ENCODE data around the gene ZC3H11A.
"Not testable (repeated sequence)": the region's sequence is repeated elsewhere in the genome, so short reads cannot be mapped to it uniquely, and the experiment has no call there.

Gene ZC3H11A

DNA sequence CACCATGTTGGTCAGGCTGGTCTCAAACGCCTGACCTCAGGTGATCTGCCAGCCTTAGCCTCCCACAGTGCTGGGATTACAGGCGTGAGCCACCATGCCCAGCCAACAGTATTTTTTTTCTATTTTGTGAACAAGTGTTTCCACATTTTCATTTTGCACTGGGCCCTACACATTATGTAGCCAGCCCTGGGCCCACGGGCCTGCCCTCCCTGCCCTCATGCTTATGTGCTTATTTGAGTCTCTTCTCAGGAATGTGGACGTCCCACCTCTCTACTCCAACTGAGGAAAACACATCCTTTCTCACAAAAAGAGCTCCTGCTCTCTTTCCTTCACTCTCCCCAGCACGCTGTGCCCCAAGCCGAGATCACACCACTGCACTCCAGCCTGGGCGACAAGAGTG is 13.5 kb upstream of the ZC3H11A start:
- Histone ChIP-seq H3K9me3 (ENCODE audit: control insufficient read depth in 2 of 2, low read length in 2 of 2) (no peaks in the 10 kb centered on the region), H3K27me3 (ENCODE audit: control insufficient read depth in 1 of 2, insufficient read depth in 2 of 2, low read length in 2 of 2) (no peaks in the 10 kb centered on the region), H3K4me3 (ENCODE audit: low read length in 2 of 2) (no peak overlapping the region), H3K36me3 (ENCODE audit: control insufficient read depth in 2 of 2, insufficient read depth in 2 of 2, low read length in 2 of 2) (no peaks in the 10 kb centered on the region), H3K4me1 (ENCODE audit: control insufficient read depth, insufficient read depth, low read length) (no peaks in the 10 kb centered on the region), H3K9ac (ENCODE audit: low read length in 2 of 2) (no peak overlapping the region), H3K27ac (ENCODE audit: low read length) (no peak overlapping the region)

DNA sequence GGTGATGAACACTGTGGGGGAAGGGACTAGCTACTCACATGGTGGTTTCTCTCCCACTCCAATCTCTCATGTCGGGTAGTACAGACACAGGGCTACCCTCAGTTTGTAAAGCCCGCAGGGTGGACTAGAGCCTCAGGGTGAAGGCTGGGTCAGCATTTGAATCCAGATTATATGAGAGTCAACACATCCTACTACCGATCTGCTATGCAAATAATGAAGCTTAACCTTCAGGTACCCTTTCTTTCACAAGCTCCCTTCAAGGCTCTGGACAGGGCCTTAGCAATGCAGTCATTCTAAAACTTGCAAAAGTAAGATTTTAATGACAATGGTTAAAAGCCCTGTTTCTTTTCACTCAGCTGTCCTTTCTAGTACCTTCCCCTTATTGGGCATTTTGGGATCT is 5.5 kb upstream of the ZC3H11A start:
- Histone ChIP-seq H3K36me3 (ENCODE audit: control insufficient read depth in 2 of 2, insufficient read depth in 2 of 2, low read length in 2 of 2) (no peaks in the 10 kb centered on the region), H3K4me3 (ENCODE audit: low read length in 2 of 2) (no peak overlapping the region), H3K9ac (ENCODE audit: low read length in 2 of 2) (no peak overlapping the region), H3K27me3 (ENCODE audit: control insufficient read depth in 1 of 2, insufficient read depth in 2 of 2, low read length in 2 of 2) (no peaks in the 10 kb centered on the region), H3K9me3 (ENCODE audit: control insufficient read depth in 2 of 2, low read length in 2 of 2) (no peaks in the 10 kb centered on the region), H3K4me1 (ENCODE audit: control insufficient read depth, insufficient read depth, low read length) (no peaks in the 10 kb centered on the region), H3K27ac (ENCODE audit: low read length) (no peak overlapping the region)

DNA sequence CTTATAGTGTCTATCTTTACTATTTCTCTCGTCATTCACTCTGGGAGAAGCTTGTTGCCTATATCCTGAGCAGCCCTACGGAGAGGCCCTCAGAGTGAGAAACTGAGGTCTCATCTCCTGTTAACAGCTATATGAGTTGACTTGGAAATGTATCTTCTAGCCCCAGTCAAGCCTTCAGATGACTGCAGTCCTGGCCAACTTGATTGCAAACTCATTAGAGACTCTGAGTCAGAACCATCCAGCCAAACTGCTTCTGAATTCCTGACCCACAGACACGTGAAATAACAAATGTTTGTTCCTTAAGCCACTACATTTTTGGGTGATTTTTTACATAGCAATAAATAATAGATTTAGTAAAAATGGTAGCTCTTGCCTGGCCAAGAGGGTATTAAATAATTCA is 3.9 kb upstream of the ZC3H11A start:
- Histone ChIP-seq H3K9me3 (ENCODE audit: control insufficient read depth in 2 of 2, low read length in 2 of 2) (no peaks in the 10 kb centered on the region), H3K4me1 (ENCODE audit: control insufficient read depth, insufficient read depth, low read length) (no peaks in the 10 kb centered on the region), H3K27me3 (ENCODE audit: control insufficient read depth in 1 of 2, insufficient read depth in 2 of 2, low read length in 2 of 2) (no peaks in the 10 kb centered on the region), H3K27ac (ENCODE audit: low read length) (no peak overlapping the region), H3K36me3 (ENCODE audit: control insufficient read depth in 2 of 2, insufficient read depth in 2 of 2, low read length in 2 of 2) (no peaks in the 10 kb centered on the region), H3K9ac (ENCODE audit: low read length in 2 of 2) (no peak overlapping the region), H3K4me3 (ENCODE audit: low read length in 2 of 2) (no peak overlapping the region)

DNA sequence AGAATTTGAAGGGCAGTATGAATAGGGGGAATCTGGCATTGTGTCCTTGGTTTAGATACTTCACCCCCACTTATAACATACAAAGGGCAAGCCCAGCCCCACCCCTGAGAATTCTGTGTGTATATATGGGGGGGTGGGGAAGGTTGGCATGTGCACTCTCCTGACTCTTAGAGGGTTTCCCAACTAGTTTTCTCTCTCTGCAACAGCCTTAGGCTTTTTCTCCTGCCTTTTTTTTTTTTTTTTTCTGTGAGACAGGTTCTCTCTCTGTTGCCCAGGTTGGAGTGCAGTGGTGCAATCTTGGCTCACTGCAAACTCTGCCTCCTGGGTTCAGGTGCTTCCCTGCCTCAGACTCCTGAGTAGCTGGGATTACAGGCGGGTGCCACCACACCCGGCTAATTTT is 2.9 kb upstream of the ZC3H11A start:
- H3K27me3 ChIP-seq (ENCODE audit: control insufficient read depth in 1 of 2, insufficient read depth in 2 of 2, low read length in 2 of 2) = no peaks in the 10 kb centered on the region
- H3K4me3 ChIP-seq (ENCODE audit: low read length in 2 of 2) = no peak overlapping the region
- no peak overlapping the region for H3K27ac ChIP-seq (ENCODE audit: low read length)
- H3K9ac ChIP-seq (ENCODE audit: low read length in 2 of 2) = no peak overlapping the region
- no peaks in the 10 kb centered on the region for H3K9me3 ChIP-seq (ENCODE audit: control insufficient read depth in 2 of 2, low read length in 2 of 2)
- peaks cover 0 to 3% of the 10 kb centered on the region in 2 donors for H3K36me3 ChIP-seq (ENCODE audit: control insufficient read depth in 2 of 2, insufficient read depth in 2 of 2, low read length in 2 of 2)
- H3K4me1 ChIP-seq (ENCODE audit: control insufficient read depth, insufficient read depth, low read length) = peaks cover 6% of the 10 kb centered on the region

DNA sequence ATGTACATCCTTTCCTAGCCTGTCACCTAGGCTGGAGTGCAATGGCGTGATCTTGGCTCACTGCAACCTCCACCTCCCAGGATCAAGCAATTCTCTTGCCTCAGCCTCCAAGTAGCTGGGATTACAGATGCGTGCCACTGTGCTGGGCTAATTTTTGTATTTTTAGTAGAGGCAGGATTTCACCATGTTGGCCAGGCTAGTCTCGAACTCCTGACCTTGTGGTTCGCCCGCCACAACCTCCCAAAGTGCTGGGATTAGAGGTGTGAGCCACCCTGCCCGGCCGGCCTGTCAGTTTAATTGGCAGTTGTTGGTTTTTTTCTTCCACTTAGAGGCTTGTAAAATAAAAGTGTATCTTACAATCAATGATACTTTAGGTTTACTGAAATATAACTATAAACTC is 1.9 kb upstream of the ZC3H11A start:
- H3K27ac ChIP-seq (ENCODE audit: low read length); H3K27me3 ChIP-seq (ENCODE audit: control insufficient read depth in 1 of 2, insufficient read depth in 2 of 2, low read length in 2 of 2); H3K9ac ChIP-seq (ENCODE audit: low read length in 2 of 2); H3K4me3 ChIP-seq (ENCODE audit: low read length in 2 of 2); H3K9me3 ChIP-seq (ENCODE audit: control insufficient read depth in 2 of 2, low read length in 2 of 2); H3K36me3 ChIP-seq (ENCODE audit: control insufficient read depth in 2 of 2, insufficient read depth in 2 of 2, low read length in 2 of 2): not testable (repeated sequence)
- peaks cover 16% of the 10 kb centered on the region for H3K4me1 ChIP-seq (ENCODE audit: control insufficient read depth, insufficient read depth, low read length)

DNA sequence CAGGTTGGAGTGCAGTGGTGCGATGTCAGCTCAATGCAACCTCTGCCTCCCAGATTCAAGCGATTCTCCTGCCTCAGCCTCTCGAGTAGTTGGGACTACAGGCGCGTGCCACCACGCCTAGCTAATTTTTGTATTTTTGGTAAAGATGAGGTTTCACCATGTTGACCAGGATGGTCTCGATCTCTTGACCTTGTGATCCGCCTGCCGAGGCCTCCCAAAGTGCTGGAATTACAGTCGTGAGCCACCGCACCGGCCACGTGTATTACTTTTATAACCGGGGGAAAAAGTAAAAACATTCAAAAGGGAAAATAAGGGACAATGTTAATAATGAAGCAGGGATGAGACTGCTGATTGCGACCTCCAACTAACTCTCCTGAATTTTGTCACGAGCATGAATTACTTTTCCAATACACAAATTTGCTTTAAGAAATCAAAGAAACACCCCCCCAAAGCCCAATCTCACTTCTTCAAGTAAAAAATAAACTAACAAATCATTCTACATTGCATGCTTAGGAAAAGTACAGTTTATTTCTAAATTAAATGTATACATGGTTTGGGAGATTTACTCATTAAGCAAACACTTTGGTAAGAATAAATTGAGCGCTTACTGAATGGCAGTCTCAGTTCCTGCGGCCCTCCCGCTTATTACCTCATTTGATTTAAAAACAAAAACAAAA is 521 bp upstream of the ZC3H11A start:
- no peaks in the 10 kb centered on the region for H3K9me3 ChIP-seq (ENCODE audit: control insufficient read depth in 2 of 2, low read length in 2 of 2)
- peak overlapping the region; percentile 89 to 99 for H3K4me3 ChIP-seq (ENCODE audit: low read length in 2 of 2)
- peaks cover 8 to 9% of the 10 kb centered on the region in 2 donors for H3K36me3 ChIP-seq (ENCODE audit: control insufficient read depth in 2 of 2, insufficient read depth in 2 of 2, low read length in 2 of 2)
- H3K4me1 ChIP-seq (ENCODE audit: control insufficient read depth, insufficient read depth, low read length) = peaks cover 17% of the 10 kb centered on the region
- no peaks in the 10 kb centered on the region for H3K27me3 ChIP-seq (ENCODE audit: control insufficient read depth in 1 of 2, insufficient read depth in 2 of 2, low read length in 2 of 2)
- H3K27ac ChIP-seq (ENCODE audit: low read length) = peak overlapping the region; percentile 89
- H3K9ac ChIP-seq (ENCODE audit: low read length in 2 of 2) = peak overlapping the region; percentile 76 to 98

DNA sequence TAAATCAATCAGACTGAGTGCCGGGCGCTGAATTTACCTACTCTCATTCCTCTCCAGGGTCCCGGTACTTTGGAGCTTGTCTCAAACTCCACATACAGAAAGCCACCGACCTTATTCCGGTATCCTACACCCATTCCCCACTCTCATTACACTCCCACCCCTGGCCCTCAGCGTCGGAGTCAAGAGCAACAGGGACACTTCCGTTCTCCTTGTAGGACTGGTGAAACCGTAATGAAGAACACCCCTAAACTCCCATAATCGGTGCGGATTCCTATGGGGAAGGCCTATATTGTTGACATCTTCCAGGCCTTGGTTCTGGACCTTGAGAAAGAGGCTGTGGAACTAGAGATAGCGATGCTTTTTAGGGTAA is 798 bp downstream of the ZC3H11A start:
- H3K9me3 ChIP-seq (ENCODE audit: control insufficient read depth in 2 of 2, low read length in 2 of 2) = no peaks in the 10 kb centered on the region
- peak overlapping the region; percentile 89 to 99 for H3K4me3 ChIP-seq (ENCODE audit: low read length in 2 of 2)
- peaks cover 17% of the 10 kb centered on the region for H3K4me1 ChIP-seq (ENCODE audit: control insufficient read depth, insufficient read depth, low read length)
- no peaks in the 10 kb centered on the region for H3K27me3 ChIP-seq (ENCODE audit: control insufficient read depth in 1 of 2, insufficient read depth in 2 of 2, low read length in 2 of 2)
- H3K9ac ChIP-seq (ENCODE audit: low read length in 2 of 2) = peak overlapping the region; percentile 88 to 98
- peak overlapping the region; percentile 89 for H3K27ac ChIP-seq (ENCODE audit: low read length)
- peaks cover 8 to 9% of the 10 kb centered on the region in 2 donors for H3K36me3 ChIP-seq (ENCODE audit: control insufficient read depth in 2 of 2, insufficient read depth in 2 of 2, low read length in 2 of 2)

DNA sequence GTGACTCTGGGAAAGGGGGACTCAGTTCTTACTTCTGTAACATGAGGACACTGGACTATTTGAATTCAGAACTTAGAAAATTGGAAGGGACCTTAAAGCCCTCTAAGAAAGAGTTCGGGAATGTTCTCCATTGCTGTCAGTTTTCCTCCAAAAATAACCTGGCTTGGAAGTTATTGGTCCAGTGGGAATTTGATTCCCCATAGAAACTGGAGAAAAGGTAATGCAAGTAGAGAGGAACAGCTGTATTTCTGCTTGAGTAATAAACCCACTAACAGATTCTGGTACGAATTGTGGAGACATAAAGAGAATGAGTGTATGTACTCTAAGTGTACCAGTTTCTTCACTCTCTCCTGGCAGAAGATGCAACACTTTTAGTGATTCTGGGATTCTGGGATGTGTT is 1.8 kb downstream of the ZC3H11A start:
- peaks cover 17% of the 10 kb centered on the region for H3K4me1 ChIP-seq (ENCODE audit: control insufficient read depth, insufficient read depth, low read length)
- H3K9ac ChIP-seq (ENCODE audit: low read length in 2 of 2) = peak overlapping the region in 1 of 2 donors; percentile 98
- peaks cover 8 to 9% of the 10 kb centered on the region in 2 donors for H3K36me3 ChIP-seq (ENCODE audit: control insufficient read depth in 2 of 2, insufficient read depth in 2 of 2, low read length in 2 of 2)
- H3K9me3 ChIP-seq (ENCODE audit: control insufficient read depth in 2 of 2, low read length in 2 of 2) = no peaks in the 10 kb centered on the region
- no peaks in the 10 kb centered on the region for H3K27me3 ChIP-seq (ENCODE audit: control insufficient read depth in 1 of 2, insufficient read depth in 2 of 2, low read length in 2 of 2)
- H3K4me3 ChIP-seq (ENCODE audit: low read length in 2 of 2) = peak overlapping the region; percentile 89 to 99
- no peak overlapping the region for H3K27ac ChIP-seq (ENCODE audit: low read length)

DNA sequence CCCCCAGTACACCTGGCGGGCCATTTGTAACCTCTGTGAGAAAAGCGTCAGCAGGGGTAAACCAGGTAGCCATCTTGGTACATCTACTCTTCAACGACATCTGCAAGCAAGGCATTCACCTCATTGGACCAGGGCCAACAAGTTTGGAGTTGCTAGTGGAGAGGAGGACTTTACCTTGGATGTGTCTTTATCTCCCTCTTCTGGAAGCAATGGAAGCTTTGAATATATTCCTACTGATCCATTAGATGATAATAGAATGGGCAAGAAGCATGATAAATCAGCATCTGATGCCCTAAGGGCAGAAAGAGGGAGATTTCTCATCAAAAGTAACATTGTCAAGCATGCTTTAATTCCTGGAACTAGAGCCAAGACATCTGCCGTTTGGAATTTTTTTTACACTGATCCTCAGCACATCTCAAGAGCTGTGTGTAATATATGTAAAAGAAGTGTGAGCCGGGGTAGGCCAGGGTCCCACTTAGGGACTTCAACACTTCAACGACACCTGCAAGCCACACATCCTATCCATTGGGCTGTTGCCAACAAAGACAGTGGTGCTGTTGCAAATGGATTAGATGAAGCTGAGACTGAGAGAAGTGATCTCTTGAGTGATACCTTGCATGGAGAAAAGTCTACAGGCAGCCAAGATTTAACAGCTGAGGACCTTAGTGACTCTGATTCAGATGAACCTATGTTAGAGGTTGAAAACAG is 2.7 kb downstream of the ZC3H11A start:
- Histone ChIP-seq H3K27ac (ENCODE audit: low read length) (no peak overlapping the region), H3K36me3 (ENCODE audit: control insufficient read depth in 2 of 2, insufficient read depth in 2 of 2, low read length in 2 of 2) (peaks cover 8 to 9% of the 10 kb centered on the region in 2 donors), H3K9me3 (ENCODE audit: control insufficient read depth in 2 of 2, low read length in 2 of 2) (no peaks in the 10 kb centered on the region), H3K9ac (ENCODE audit: low read length in 2 of 2) (no peak overlapping the region), H3K27me3 (ENCODE audit: control insufficient read depth in 1 of 2, insufficient read depth in 2 of 2, low read length in 2 of 2) (no peaks in the 10 kb centered on the region), H3K4me1 (ENCODE audit: control insufficient read depth, insufficient read depth, low read length) (peaks cover 17% of the 10 kb centered on the region), H3K4me3 (ENCODE audit: low read length in 2 of 2) (peak overlapping the region; percentile 10 to 99)

DNA sequence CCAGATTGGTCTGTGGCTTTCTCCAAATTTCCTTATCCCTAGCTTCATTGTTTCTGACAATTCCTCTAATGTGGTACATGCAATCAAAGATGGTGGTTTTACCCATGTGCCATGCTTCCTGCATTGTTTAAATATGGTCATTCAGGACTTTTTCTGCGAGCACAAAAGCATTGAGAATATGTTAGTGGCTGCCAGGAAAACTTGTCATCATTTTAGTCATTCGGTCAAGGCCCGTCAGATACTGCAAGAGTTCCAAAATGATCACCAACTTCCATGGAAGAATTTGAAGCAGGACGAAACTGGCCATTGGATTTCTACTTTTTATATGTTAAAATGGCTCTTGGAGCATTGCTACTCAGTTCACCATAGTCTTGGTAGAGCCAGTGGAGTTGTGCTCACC is 3.7 kb downstream of the ZC3H11A start:
- no peak overlapping the region for H3K9ac ChIP-seq (ENCODE audit: low read length in 2 of 2)
- no peak overlapping the region for H3K4me3 ChIP-seq (ENCODE audit: low read length in 2 of 2)
- H3K27me3 ChIP-seq (ENCODE audit: control insufficient read depth in 1 of 2, insufficient read depth in 2 of 2, low read length in 2 of 2) = no peaks in the 10 kb centered on the region
- no peaks in the 10 kb centered on the region for H3K9me3 ChIP-seq (ENCODE audit: control insufficient read depth in 2 of 2, low read length in 2 of 2)
- H3K4me1 ChIP-seq (ENCODE audit: control insufficient read depth, insufficient read depth, low read length) = peaks cover 17% of the 10 kb centered on the region
- H3K36me3 ChIP-seq (ENCODE audit: control insufficient read depth in 2 of 2, insufficient read depth in 2 of 2, low read length in 2 of 2) = peaks cover 12 to 14% of the 10 kb centered on the region in 2 donors
- H3K27ac ChIP-seq (ENCODE audit: low read length) = no peak overlapping the region

DNA sequence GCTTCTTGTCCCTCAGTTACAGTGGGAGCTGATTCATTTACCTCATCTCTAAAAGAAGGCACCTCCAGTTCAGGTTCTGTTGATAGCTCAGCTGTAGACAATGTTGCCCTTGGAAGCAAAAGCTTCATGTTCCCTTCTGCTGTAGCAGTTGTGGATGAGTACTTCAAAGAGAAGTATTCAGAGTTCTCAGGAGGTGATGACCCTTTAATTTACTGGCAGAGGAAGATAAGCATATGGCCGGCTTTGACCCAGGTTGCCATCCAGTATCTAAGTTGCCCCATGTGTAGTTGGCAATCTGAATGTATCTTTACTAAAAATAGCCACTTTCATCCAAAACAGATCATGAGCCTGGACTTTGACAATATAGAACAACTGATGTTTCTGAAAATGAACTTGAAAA is 4.5 kb downstream of the ZC3H11A start:
- Histone ChIP-seq H3K27me3 (ENCODE audit: control insufficient read depth in 1 of 2, insufficient read depth in 2 of 2, low read length in 2 of 2) (no peaks in the 10 kb centered on the region), H3K4me3 (ENCODE audit: low read length in 2 of 2) (peak overlapping the region in 1 of 2 donors; percentile 14), H3K9ac (ENCODE audit: low read length in 2 of 2) (no peak overlapping the region), H3K27ac (ENCODE audit: low read length) (no peak overlapping the region), H3K36me3 (ENCODE audit: control insufficient read depth in 2 of 2, insufficient read depth in 2 of 2, low read length in 2 of 2) (peaks cover 12 to 14% of the 10 kb centered on the region in 2 donors), H3K9me3 (ENCODE audit: control insufficient read depth in 2 of 2, low read length in 2 of 2) (no peaks in the 10 kb centered on the region), H3K4me1 (ENCODE audit: control insufficient read depth, insufficient read depth, low read length) (peaks cover 17% of the 10 kb centered on the region)

Data from stomach smooth muscle (tissue), 2 donors.